Glomerular visceral epithelial cell (primary cell): Measurements from ENCODE around the gene FGF7.
A peak's percentile ranks its signal among the peaks of the same experiment; 100 is the strongest.
"Not testable (repeated sequence)": the region's sequence is repeated elsewhere in the genome, so short reads cannot be mapped to it uniquely, and the experiment has no call there.

Source experiments
- DNase-seq: peaks from one replicate; pipeline ENCODE4 v3.0.0-alpha.2; 2016; ENCODE audit errors: extremely low spot score

Gene FGF7

DNA sequence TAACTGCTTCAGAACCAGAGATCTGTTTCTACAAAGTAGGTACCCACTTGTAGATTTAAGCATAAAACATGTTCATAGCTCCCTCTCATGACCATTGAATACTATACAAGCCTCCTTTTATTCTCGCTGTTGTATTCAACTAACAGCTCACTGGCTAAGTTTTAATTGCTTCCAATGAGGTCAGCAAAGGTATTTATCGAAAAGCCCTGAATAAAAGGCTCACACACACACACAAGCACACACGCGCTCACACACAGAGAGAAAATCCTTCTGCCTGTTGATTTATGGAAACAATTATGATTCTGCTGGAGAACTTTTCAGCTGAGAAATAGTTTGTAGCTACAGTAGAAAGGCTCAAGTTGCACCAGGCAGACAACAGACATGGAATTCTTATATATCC is at the start of gene FGF7:
Gene FGF7 (plus strand): TSS at position 222 of the 400 bp plus-strand sequence. CDS start 1,056 bp downstream, outside the sequence.
- no peak for DNase-seq

- DNase-seq, result no peak
Observed at GRCh38 chr15:49379996-49380395, 43.0 kb upstream of the FGF7 start.

- DNase-seq, result no peak
Observed at GRCh38 chr15:49380912-49381311, 42.1 kb upstream of the FGF7 start.

DNA sequence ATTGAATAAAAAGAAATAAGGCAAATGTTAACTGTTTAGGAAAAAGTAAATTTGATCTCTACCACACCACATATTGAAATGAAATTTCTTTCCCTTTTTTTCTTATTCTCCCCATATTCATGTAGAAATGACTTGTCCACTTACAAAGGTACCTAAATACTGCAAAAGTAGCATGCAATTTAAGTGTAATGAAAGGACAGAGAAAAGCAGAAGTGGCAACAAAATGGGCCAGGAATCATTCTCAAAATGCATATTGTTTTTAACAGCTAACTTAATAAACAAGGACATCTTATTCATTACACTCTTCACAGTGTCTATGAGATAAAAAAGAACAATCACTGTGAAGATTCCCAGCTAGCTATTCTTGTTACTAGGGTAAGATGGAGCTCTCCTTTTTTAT is 40.6 kb upstream of the FGF7 start:
- DNase-seq, result no peak

DNA sequence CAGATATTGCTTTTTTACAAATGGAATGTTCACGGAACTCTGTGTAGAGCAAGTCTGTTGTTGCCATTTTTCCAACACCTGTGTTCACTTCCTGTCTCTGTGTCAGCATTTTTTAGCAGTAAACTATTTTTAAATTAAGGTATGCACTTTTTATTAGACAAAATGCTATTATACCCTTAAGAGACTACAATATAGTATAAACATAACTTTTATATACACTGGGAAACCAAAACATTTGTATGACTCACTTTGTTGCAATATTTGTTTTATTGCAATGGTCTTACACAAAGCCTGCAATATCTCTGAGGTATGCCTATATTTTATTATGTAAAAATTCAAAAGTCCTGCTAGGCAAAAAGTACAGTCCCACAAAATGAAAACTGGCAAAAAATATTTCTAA is 39.8 kb upstream of the FGF7 start:
- DNase-seq, result no peak

DNA sequence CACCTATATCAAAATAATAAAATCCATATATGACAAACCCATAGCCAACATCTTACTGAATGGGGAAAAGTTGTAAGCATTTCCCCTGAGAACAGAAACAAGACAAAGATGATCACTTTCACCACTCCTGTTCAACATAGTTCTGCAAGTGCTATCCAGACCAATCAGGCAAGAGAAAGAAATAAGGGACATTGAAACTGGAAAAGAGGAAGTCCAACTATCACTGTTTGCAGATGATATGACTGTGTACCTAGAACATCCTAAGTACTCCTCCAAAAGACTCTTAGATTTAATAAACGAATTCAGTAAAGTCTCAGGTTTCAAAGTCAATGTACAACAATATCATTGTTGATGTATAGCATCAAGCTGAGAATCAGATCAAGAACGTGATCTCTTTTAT is 35.6 kb upstream of the FGF7 start:
- DNase-seq, result no peak

- DNase-seq, result not testable (repeated sequence)
Observed at GRCh38 chr15:49402515-49403296, 20.3 kb upstream of the FGF7 start.

DNA sequence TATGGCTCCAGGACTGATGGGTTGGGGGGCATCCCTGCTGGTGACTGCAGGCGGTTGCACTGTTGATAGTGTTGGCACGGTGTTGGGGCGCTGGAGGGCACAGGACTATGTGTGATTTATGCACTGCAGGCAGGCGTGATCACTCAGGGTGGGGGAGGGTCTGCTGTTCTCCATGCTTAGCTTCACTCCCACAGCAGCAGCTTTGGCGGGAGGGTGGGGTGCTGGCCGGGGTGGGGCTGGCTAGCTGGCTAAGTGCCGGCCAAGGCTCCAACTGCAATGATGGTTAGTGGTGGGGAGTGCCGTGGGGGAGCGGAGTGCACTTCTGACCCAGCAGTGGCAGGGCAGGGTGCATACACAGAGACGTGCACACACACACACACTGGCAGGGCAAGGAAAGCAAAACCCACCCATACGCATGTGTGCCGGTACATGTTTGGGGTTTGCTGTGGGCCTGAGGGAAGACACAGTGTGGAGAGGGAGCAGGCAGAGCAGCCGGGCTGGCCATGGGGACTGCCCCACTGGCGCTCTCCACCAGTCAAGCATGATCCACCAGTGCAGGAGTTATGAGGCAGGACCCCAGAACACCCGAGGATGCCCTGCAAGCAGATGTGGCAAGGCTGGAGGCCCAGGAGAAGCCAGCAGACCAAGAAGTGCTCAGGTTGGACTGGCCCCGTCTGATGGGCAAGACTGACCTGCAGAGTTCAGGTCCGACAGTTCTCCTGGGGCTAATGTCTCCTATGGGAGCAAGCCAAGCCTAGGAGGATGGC is 16.5 kb upstream of the FGF7 start:
- no peak for DNase-seq

DNA sequence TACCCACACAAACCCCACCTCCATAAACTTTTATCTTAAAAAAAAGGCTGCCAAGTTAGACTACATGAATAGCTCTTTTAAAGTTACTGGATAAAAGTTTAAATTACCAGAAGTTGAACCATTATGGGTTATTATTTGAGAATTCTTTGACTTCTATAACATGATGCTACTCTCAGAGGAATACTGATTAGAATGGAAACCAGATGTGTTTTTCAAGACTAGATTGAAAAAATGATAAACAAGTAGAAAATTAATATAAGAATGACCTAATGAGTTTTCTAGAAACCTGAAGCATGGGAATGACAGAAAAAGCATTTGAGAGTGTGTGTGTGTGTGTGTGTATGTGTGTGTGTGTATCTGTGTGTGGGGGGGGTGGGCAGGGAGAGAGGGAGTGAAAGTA is 12.4 kb upstream of the FGF7 start:
- DNase-seq, result no peak

GRCh38 chr15:49412797-49413196 is 10.2 kb upstream of the FGF7 start:
- DNase-seq, result no peak

DNA sequence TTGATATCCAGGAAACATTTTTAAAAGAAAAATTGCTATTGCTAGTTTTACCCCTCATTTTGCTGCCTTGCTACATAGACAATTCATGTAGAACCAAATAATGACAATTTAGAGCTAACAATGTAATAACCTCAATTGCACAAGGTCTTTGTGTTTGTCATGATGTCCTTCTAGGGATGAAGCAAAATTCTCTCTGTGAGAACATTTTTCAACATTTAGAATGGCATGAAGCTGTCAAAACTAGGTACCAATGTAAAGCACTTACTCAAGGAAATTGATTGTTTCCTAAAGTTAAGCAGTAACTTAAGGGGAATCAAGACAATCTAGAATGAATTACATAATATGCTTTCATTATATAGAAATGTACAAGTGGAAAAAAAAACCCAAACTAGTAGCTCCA is 7.9 kb upstream of the FGF7 start:
- DNase-seq, result no peak

DNA sequence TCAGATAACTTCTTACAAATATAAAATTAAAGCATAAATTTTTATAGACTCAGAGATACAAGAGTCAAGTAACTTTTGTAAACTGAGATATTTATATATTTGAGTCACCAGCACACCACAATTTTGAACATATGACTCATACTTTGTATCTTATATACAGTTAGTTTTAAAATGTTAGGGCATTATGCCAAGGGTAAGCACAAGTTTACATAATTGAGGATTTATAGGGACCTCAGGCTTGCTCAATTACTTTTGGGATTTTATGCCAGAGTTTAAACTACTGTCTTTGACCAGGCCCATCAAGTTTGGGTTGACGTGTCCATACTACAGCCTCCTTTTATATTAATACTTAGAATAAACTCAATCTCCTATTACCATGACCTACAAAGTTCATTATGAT is 7.4 kb upstream of the FGF7 start:
- DNase-seq, result no peak

GRCh38 chr15:49418811-49419210 is 4.2 kb upstream of the FGF7 start:
- no peak for DNase-seq

DNA sequence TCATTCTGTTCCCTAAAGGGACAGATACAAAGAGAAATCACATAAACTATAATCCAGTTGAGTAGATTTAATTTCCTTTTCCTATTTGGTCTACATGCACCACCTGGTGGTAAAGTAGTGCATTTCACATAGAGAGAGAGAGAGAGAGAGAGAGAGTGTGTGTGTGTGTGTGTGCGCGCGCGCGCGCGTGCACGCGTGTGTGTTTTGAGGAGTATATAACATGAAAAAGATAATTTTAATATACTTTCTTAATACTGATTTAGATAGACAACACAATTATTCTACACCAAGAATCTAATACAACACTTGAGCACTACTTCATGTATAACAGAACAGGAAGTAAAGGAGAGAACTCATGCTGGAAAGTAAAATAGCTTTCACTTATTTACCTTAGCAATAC is 1.1 kb upstream of the FGF7 start:
- peak; percentile 46 for DNase-seq

DNA sequence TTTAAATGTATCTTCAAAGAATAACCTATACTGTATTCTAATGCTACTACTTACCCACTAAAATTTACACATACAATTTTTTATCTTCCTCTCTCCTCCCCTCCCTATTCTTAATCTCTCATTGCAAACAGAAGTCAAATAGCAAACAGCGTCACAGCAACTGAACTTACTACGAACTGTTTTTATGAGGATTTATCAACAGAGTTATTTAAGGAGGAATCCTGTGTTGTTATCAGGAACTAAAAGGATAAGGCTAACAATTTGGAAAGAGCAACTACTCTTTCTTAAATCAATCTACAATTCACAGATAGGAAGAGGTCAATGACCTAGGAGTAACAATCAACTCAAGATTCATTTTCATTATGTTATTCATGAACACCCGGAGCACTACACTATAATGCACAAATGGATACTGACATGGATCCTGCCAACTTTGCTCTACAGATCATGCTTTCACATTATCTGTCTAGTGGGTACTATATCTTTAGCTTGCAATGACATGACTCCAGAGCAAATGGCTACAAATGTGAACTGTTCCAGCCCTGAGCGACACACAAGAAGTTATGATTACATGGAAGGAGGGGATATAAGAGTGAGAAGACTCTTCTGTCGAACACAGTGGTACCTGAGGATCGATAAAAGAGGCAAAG is 984 bp downstream of the FGF7 start:
- DNase-seq, result no peak

GRCh38 chr15:49424954-49425353 is 1.9 kb downstream of the FGF7 start:
- no peak for DNase-seq

- DNase-seq, result no peak
Observed at GRCh38 chr15:49427372-49427771, 4.3 kb downstream of the FGF7 start.

DNA sequence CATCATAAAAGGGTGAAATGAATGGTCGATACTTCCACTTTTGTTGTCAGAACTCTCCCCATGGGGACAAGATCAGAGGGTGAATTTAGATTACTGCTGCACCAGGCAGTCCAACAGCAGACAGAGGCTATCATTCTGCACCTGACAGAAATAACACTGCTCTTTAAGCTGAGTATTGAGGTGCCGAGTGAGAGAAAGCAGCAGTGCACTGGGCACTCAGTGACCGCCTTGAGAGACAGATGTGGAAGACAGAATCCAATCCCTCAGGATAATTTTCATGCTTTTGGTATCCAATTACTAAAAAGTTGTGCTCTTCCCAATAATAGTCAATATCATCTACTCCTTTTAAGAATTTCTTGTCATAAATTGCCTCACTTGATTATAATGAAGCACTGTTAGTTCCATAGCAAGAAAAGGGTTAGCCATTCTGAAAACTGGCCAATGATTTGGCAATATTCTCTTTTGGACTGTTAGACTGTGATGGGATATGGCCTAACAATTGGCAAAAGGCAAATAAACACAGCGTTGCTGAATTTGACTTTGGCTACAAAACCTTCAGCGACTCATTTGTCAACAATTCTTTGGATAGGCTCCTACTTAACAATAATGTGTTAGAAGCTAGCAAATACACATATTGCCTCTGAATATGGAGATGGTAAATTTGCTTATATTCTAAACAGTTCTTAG is 5.5 kb downstream of the FGF7 start:
- DNase-seq, result no peak

- DNase-seq, result no peak
Observed at GRCh38 chr15:49430046-49430445, 7.0 kb downstream of the FGF7 start.

DNA sequence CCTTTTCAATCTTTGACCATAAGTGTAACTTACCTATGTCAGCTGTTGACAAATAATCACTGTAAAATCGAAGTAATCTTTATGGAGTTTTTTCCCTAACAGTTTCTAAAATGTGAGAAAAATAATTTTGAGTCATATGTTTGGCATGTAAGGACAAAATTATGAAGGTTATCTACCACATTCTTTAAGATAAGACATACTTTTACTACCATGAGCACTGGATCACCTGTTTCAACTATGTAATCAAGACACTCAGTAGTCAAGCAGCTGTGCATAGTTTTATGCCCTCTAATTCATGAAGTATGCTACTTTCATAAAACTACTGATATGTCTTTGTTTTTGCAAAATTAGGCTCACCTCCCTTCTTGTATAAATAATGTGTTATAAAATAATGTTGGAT is 12.1 kb downstream of the FGF7 start:
- DNase-seq, result no peak

GRCh38 chr15:49436751-49437150 is 13.7 kb downstream of the FGF7 start:
- no peak for DNase-seq

DNA sequence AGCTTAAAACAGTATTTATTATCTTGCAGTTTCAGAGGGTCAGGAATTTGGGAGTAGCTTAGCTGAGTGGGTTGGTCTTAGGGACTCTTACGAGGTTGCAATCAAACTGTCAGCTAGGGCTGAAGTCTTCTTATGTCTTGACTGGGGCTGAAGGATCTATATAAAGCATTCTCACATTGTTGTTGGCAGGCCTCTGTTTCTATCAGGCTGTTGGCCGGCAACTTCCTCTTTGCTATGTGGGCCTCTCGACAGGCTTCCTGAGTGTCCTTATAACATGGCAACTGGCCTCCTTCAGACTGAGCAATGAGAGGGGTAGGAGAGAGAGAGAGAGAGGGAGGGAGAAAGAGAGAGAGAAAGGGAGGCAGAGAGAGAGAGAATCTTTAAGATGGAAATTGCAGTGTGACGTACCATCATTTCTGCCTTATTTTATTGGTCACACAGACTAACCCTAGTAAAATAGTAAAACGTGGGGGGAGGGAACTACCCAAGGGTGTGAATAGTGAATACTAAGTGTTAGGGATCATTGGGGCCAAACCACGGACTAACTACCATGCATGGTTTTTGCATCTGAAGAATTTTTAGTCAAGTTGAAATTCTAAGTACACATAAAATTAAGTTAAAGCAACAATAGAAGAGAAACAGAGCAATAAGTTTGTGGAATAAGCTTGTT is 16.1 kb downstream of the FGF7 start:
- no peak for DNase-seq
